Mesangial cell (primary cell): ENCODE results near the gene MATN1. TPM values are rescaled to one million over a fixed set of nuclear protein-coding genes. Genes with fewer than 3 reads are reported as not detected.

Source experiments
- total RNA-seq: library from RNA; depleted of rRNA; stranded (reverse); fragments of >200 nt; gene quantifications from 2 replicates; pipeline ENCODE4 v1.2.3, GENCODE V29; 2015

MATN1 gene, protein sequence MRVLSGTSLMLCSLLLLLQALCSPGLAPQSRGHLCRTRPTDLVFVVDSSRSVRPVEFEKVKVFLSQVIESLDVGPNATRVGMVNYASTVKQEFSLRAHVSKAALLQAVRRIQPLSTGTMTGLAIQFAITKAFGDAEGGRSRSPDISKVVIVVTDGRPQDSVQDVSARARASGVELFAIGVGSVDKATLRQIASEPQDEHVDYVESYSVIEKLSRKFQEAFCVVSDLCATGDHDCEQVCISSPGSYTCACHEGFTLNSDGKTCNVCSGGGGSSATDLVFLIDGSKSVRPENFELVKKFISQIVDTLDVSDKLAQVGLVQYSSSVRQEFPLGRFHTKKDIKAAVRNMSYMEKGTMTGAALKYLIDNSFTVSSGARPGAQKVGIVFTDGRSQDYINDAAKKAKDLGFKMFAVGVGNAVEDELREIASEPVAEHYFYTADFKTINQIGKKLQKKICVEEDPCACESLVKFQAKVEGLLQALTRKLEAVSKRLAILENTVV
- total RNA-seq: not detected in 2 replicates

GRCh38 chr1:30723331-30723755 is at the start of gene MATN1:
Gene MATN1 (minus strand): TSS chr1:30723585. CDS start chr1:30723551, 34 bp downstream.

DNA sequence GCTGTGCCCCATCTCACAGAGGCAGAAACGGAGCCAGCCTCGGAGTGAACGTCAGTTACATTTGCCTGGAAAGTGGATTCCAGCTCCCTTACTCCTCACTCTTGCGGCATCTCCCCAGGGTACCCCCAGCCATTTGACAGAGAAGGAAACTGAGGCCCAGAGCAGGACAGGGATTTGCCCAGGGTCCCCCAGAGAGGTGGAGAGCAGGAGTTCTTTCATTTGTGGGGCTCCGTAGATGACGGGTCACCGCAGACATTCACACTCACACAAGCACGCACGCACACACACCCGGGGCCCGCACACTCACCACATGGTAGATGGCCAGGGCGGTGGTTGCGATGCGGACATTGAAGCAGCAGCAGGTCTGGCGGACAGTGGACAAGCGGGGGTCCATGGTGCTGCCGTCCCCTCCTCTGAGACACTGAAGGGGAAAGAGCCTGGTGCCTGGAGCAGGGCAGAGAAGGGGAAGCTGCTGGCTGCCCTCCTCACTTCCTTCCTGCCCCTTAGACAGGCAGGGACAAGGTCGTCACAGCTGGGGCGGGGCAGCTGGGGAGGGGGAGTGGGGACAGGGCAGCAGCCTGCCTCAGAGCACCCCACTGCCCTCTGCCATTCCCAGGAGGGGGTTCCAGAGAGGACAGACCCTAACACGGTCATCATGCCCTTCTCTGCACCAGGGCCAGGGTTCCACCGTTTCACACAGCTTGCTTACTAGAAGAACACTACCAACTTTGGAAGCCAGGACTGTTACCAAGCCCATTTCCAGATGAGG is 34.2 kb upstream of the MATN1 start, which contains the start of gene LAPTM5:
Gene LAPTM5, minus strand, starts transcription at position 423 of the 769 bp plus-strand sequence. Its CDS starts 29 bp downstream, at position 394.

Other genes with a start within 250 kb of the MATN1 start
- gene LAPTM5, start 34.2 kb upstream of the MATN1 start, total RNA-seq: 0.25 and 0.33 TPM in 2 replicates
- 52.0 and 72.0 TPM in 2 replicates for gene SDC3, start 185.2 kb upstream of the MATN1 start, total RNA-seq